Prostate gland (tissue), 2 donors: Measurements from ENCODE around the gene DNAI4. TPM values are rescaled to one million over a fixed set of nuclear protein-coding genes. Genes with fewer than 3 reads are reported as not detected.
"Not testable (repeated sequence)": the region's sequence is repeated elsewhere in the genome, so short reads cannot be mapped to it uniquely, and the experiment has no call there.

Source experiments
- DNase-seq: peaks from one replicate; pipeline ENCODE4 v3.0.0-alpha.2; 2019; ENCODE audit warnings: low spot score
- H3K27ac ChIP-seq, 2 donors: fragments of 200-600 bp; sonication (generic); 2 replicates each; pipeline ENCODE4 v1.5.1; 2017 to 2019
- H3K27me3 ChIP-seq: fragments of 200-600 bp; sonication (generic); replicated peaks from 2 replicates; pipeline ENCODE4 v1.5.1; 2019; ENCODE audit not compliant: insufficient read depth
- H3K36me3 ChIP-seq, 2 donors: fragments of 200-600 bp; sonication (generic); 1 replicate in 1 of 2; 2 replicates in 1 of 2; pipeline versions ENCODE4 v1.5.1 to v1.8.1; 2017 to 2019
- H3K4me1 ChIP-seq: fragments of 200-600 bp; sonication (generic); replicated peaks from 2 replicates; pipeline ENCODE4 v1.5.1; 2019
- H3K4me3 ChIP-seq, 2 donors: fragments of 200-600 bp; sonication (generic); 2 replicates each; pipeline ENCODE4 v1.5.1; 2017 to 2019
- H3K9me3 ChIP-seq: fragments of 200-600 bp; sonication (generic); 2 replicates; pipeline ENCODE4 v1.5.1; 2017
- CTCF ChIP-seq, 4 experiments: fragments of 200-600 bp in 2 of 4; fragments of 450-650 bp in 2 of 4; sonication (generic) in 2 of 4; IDR thresholded peaks; 1 replicate in 3 of 4; 2 replicates in 1 of 4; pipeline ENCODE4 v1.5.1; 2016 to 2019; ENCODE audit warnings: antibody characterized with exemption in 4 of 4, mild to moderate bottlenecking in 2 of 4, moderate library complexity in 2 of 4
- POLR2A ChIP-seq: fragments of 450-650 bp; IDR thresholded peaks from one replicate; pipeline ENCODE4 v1.6.1; 2016; ENCODE audit warnings: antibody characterized with exemption, mild to moderate bottlenecking
- POLR2AphosphoS5 ChIP-seq: sonication (generic); formaldehyde crosslinking; IDR thresholded peaks from one replicate; pipeline ENCODE4 v1.6.1; 2017; ENCODE audit warnings: antibody characterized with exemption
- whole genome bisulfite sequencing: methylation state at CpG from one replicate; pipeline ENCODE4 v1.1.5; 2018; 5-methylcytosine and 5-hydroxymethylcytosine counted together
- intact Hi-C: fragments of 100-400 bp; cut with DNase I; formaldehyde crosslinking; loops from one replicate; pipeline ENCODE4 v1.14.2; 2022
- total RNA-seq, 2 donors: library from RNA; depleted of rRNA; stranded (reverse); fragments of >200 nt; gene quantifications; one replicate each; pipeline ENCODE4 v1.1.0, GENCODE V29; 2016

Gene DNAI4
- total RNA-seq, 2 donors from 2014 or later: 8.0 to 8.5 TPM

GRCh38 chr1:66824771-66825170 lies 99.9 kb downstream of the DNAI4 start:
- H3K36me3 ChIP-seq: no peaks in the 10 kb centered on the region
- intact Hi-C loops: no loop called here
- H3K27me3 ChIP-seq: no peaks in the 10 kb centered on the region
- H3K4me1 ChIP-seq: no peaks in the 10 kb centered on the region
- no peak overlapping the region for H3K27ac ChIP-seq
- TF ChIP-seq CTCF (IDR thresholded peaks at IDR 0.05) (no peak), POLR2AphosphoS5 (no peak), POLR2A (no peak)
- no peaks in the 10 kb centered on the region for H3K9me3 ChIP-seq
- H3K4me3 ChIP-seq: no peak overlapping the region
- 87% methylated on average over 1 of the region's 1 CpG for WGBS
- DNase-seq: no peak

- no peaks in the 10 kb centered on the region for H3K4me1 ChIP-seq
- intact Hi-C loops: no loop called here
- TF ChIP-seq POLR2AphosphoS5 (no peak), POLR2A (no peak), CTCF (IDR thresholded peaks at IDR 0.05) (no peak)
- 57% methylated on average over 1 of the region's 1 CpG for whole genome bisulfite sequencing
- H3K36me3 ChIP-seq: no peaks in the 10 kb centered on the region
- no peaks in the 10 kb centered on the region for H3K27me3 ChIP-seq
- no peak overlapping the region for H3K4me3 ChIP-seq
- no peak overlapping the region for H3K27ac ChIP-seq
- H3K9me3 ChIP-seq: no peaks in the 10 kb centered on the region
- DNase-seq: no peak
Measured at GRCh38 chr1:66809736-66810326, 114.8 kb downstream of the DNAI4 start.

GRCh38 chr1:66809245-66809644 lies 115.4 kb downstream of the DNAI4 start:
- no peak overlapping the region for H3K4me3 ChIP-seq
- DNase-seq: no peak
- no peaks in the 10 kb centered on the region for H3K4me1 ChIP-seq
- no peaks in the 10 kb centered on the region for H3K36me3 ChIP-seq
- intact Hi-C loops: no loop called here
- H3K27me3 ChIP-seq: no peaks in the 10 kb centered on the region
- 91% methylated on average over 1 of the region's 1 CpG for WGBS
- TF ChIP-seq POLR2A (no peak), CTCF (IDR thresholded peaks at IDR 0.05) (no peak), POLR2AphosphoS5 (no peak)
- H3K9me3 ChIP-seq: no peaks in the 10 kb centered on the region
- H3K27ac ChIP-seq: no peak overlapping the region

- H3K27ac ChIP-seq, H3K27me3 ChIP-seq, H3K4me3 ChIP-seq, DNase-seq, H3K9me3 ChIP-seq, intact Hi-C loops, H3K4me1 ChIP-seq, H3K36me3 ChIP-seq: not testable (repeated sequence)
- 83% methylated on average over 2 of the region's 2 CpGs for WGBS
Measured at GRCh38 chr1:66795839-66796238, 128.8 kb downstream of the DNAI4 start.

- DNase-seq: no peak
- Histone ChIP-seq H3K9me3 (no peaks in the 10 kb centered on the region), H3K4me1 (no peaks in the 10 kb centered on the region), H3K27ac (no peak overlapping the region), H3K27me3 (no peaks in the 10 kb centered on the region), H3K36me3 (no peaks in the 10 kb centered on the region), H3K4me3 (no peak overlapping the region)
- TF ChIP-seq CTCF (IDR thresholded peaks at IDR 0.05) (no peak), POLR2A (no peak), POLR2AphosphoS5 (no peak)
- intact Hi-C loops: no loop called here
- WGBS: 83% methylated on average over 5 of the region's 5 CpGs
Measured at GRCh38 chr1:66791621-66792610, 132.7 kb downstream of the DNAI4 start.
